AG09319 (cell line): ENCODE results near the gene ANKHD1.

Experiments used
- DNase-seq: peaks from one replicate; pipeline ENCODE4 v3.0.0-alpha.2; 2010; ENCODE audit warnings: low read depth; ENCODE audit errors: extremely low read depth
- TF ChIP-seq, protein P1 (sequence below): IDR thresholded peaks from 2 replicates; pipeline ENCODE4 v1.5.1; 2011; ENCODE audit warnings: low read depth, mild to moderate bottlenecking, inconsistent platforms, low read length, moderate library complexity

The ANKHD1 gene

DNA sequence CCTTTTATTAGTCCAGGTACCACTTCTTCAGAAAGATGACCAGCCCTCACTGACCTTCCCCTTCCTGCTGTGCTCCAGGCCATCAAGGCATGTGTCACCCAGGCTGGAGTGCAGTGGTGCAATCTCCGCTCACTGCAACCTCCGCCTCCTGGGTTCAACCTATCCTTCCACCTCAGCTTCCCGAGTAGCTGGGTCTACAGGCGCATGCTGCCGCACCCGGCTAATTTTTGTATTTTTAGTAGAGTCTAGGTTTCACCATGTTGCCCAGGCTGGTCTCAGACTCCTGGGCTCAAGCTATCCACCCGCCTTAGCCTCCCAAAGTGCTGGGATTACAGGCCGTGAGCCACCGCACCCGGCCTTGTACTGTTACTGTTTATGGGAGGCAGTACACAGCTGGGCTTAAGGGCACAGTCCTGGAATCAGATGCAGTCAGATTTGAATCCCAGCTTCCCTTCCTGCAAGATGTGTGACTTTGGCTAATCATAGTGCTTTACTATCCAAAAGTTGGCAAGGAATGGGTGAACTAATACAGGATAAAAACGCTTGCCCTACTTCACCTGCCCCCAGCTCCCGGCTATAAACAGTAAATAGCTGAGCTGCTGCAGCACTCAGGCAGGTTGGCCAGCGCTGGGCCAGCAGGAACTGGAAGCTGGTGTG lies 145.3 kb downstream of the ANKHD1 start:
- TF ChIP-seq, protein P1, sequence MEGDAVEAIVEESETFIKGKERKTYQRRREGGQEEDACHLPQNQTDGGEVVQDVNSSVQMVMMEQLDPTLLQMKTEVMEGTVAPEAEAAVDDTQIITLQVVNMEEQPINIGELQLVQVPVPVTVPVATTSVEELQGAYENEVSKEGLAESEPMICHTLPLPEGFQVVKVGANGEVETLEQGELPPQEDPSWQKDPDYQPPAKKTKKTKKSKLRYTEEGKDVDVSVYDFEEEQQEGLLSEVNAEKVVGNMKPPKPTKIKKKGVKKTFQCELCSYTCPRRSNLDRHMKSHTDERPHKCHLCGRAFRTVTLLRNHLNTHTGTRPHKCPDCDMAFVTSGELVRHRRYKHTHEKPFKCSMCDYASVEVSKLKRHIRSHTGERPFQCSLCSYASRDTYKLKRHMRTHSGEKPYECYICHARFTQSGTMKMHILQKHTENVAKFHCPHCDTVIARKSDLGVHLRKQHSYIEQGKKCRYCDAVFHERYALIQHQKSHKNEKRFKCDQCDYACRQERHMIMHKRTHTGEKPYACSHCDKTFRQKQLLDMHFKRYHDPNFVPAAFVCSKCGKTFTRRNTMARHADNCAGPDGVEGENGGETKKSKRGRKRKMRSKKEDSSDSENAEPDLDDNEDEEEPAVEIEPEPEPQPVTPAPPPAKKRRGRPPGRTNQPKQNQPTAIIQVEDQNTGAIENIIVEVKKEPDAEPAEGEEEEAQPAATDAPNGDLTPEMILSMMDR, result no peak
- no peak for DNase-seq

DNA sequence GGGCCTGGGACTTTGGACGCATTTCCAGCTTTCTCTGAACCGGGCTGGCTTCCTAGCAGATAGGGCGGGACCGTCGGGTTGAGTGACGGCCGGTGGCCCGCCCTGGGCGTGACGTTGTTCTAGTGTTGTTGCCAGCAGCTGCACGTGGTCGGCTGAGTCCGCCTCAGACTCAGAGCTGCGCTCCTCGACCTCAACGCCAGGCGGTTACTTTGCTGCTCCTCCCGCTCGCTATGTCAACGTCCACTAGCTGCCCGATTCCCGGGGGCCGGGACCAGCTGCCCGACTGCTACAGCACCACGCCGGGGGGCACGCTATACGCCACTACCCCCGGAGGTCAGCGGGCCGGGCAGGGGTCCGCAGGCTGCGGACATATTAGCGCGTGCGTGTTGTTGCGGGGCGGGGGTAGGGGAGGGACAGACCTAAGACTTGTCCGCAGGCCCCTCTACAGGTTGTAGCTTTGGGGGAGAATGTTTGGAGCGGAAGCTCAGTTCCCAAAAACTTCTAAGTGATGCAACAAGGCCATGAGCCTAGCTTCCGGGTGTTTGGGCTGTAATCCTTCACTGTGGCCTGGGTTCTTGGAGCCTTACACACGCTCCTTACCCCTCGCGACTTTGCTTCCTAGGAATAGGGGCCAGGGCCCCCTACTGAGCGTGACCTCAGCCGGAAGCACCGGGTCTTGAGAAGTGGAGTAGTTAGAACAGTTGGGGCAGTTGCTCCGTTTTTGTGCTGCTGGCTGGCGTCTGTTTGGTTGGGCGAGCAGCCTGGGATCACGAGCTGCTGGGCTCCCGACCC lies 146.1 kb downstream of the ANKHD1 start, which contains the start of gene EIF4EBP3:
Gene EIF4EBP3, plus strand, starts transcription at position 155 of the 792 bp plus-strand sequence. Its CDS starts 76 bp downstream, at position 231.
- DNase-seq, result peak; percentile 92
- TF ChIP-seq, protein P1, result peak; percentile 61

DNA sequence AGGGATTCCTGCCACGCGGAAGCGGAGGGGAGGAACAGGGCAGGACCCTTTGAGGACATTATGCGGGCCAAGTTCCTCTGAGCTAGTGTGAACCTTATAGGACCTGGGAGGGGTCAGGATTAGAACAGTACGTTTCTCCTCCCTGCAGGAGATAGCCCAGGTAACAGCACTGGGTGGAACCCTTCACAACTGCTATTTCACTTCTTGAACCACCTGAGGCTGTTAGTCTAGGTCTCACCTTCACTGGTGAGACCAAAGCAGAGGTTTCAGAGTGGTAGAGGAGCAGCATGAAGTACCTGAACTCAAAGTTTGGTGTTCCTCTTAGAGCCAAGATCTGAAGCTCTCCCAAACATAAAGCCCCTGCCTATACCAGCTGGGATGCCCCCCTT lies 146.7 kb downstream of the ANKHD1 start:
- TF ChIP-seq, protein P1, result no peak
- no peak for DNase-seq

DNA sequence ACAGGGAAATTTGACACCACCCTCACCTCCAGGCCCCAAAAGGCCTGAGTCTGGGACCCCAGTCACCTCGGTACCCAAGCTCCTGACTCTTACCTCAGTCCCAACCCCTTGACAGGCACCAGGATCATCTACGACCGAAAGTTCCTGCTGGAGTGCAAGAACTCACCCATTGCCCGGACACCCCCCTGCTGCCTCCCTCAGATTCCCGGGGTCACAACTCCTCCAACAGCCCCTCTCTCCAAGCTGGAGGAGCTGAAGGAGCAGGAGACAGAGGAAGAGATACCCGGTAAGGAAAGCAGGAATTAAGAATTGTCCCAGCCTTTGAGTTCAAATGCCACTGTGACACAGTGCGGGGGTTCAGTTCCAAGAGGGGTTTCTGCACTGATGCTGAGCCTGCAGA lies 147.2 kb downstream of the ANKHD1 start:
- no peak for DNase-seq
- TF ChIP-seq, protein P1, result no peak

DNA sequence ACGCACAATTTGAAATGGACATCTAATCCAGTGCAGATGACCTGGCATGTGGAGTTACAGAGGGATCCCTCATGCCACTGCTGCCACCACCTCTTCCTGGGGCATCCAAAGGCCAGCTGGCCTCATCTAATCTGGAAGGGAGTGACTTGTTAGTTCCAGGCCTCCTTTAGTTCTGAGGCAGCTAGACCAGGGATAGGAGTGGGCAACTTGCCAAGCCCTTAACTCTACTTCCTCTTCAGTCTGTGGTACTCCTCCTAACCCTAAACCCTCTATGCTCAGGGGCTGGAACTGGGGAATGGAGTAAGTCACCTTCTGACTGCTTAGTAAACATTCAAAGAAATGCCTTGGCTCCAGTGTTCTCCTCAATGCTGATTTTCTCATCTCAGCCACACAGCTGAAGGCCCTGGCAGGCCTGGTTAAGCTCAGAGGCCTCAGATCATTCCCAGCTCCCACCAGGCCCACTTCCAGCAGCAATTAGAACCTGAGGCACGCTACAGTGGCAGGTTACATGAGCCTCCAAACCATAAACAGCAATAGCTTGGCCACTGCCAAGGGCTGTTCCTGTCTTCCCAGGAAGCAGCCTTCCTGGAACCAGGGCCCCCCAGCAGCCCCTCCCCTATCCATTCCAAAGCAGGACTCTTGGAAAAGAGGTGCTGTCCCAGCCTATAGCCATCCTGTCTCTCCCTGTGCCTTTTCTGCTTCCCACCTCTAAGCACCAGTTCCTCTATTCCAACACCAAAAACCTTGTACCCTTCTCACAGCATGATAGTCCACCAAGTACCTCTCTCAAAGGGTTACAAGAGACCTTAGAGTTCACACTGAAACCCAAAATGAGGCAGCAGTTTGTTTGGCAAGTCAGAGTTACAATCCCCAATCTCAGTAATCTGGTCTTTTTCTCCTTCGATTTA lies 147.9 kb downstream of the ANKHD1 start:
- peak; percentile 57 for DNase-seq
- TF ChIP-seq, protein P1, result no peak

DNA sequence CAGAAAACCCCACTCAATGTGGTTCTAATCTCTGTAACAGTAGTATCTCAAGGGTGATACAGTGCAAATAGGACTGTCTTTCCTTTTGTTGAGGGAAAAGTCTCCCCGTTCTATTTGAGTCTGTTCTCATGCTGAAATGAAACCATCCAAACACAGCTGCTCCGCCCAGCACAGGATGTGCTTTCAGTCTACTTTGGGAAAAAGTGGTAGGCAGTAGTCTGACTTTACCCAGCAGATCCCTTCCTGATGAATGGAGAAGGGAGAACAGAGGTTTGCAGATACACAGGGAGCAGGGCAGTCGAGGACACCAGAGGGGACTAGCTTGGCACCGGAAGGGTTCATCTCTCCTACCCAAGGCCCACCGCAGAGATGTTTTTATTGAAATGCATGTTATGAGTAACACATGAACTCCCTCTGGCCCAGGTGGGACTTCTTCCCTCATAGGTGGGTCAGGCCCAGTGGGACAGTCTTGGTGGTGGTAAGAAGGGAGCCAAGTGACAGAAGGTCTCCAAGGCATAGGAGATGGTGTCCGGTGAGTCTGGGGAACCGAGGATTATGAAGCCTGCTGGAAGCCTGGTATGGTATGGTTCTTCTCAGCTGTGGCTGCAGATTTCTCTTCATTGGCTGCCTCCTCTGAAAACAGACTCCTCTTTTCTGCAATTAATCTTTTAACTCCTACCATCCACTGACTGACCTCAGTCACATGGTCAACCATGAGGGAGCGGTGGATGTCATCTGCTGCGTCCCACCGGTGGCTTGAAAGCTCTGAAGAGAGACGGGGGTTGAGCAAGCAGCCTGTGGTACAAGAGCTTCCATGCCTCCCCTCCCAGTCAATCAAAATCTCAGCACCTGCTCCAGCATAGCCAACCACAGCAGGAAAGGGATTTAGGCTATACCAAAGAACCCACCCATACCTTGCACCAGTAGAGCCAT lies 148.8 kb downstream of the ANKHD1 start:
- TF ChIP-seq, protein P1, result no peak
- no peak for DNase-seq
